Endothelial cell of umbilical vein (primary cell): ENCODE measurements around the gene C20orf144. TPM values are rescaled to one million over a fixed set of nuclear protein-coding genes. Genes with fewer than 3 reads are reported as not detected.
A peak's percentile ranks its signal among the peaks of the same experiment; 100 is the strongest.

Experiments used
- BruUV-seq: library from RNA; stranded (reverse); fragments of 400-500 nt; replicated peaks from 2 replicates; lab custom pipeline; 2021; lab: Mats Ljungman, UMichigan
- CTCF ChIA-PET: fragments of 300-600, 350-600 bp; sonication (Branson Sonifier 250); formaldehyde crosslinking; loops from one replicate; lab custom pipeline; 2021; ENCODE audit warnings: antibody characterized with exemption, inconsistent platforms; lab: Charles Lee
- POLR2A ChIA-PET: fragments of 300-600, 350-600 bp; sonication (Branson Sonifier 250); formaldehyde crosslinking; loops from one replicate; lab custom pipeline; 2021; ENCODE audit warnings: antibody characterized with exemption, inconsistent platforms; lab: Charles Lee
- DNase-seq: peaks from one replicate; pipeline ENCODE4 v3.0.0-alpha.2; 2011; ENCODE audit warnings: low read depth, low spot score
- FAIRE-seq: peaks from 2 replicates; lab custom pipeline; 2011; peaks lifted over from hg19 to GRCh38; lab: Jason Lieb, UNC
- H2AFZ ChIP-seq: 2 replicates; pipeline ENCODE4 v1.6.0; 2012; ENCODE audit warnings: low read depth, low read length, control low read depth, inconsistent platforms
- H3K27ac ChIP-seq: 2 replicates; pipeline ENCODE4 v1.5.1; 2011; ENCODE audit warnings: low read depth, mild to moderate bottlenecking, control low read depth, low read length, moderate library complexity; ENCODE audit not compliant: insufficient read depth
- H3K27me3 ChIP-seq, 2 experiments: 2 replicates each; pipeline versions ENCODE4 v1.6.0 to v1.6.1; 2011; ENCODE audit warnings: low read length in 2 of 2, mixed read lengths in 1 of 2; ENCODE audit not compliant: control insufficient read depth in 2 of 2, insufficient read depth in 2 of 2
- H3K36me3 ChIP-seq, 2 experiments: 2 replicates in 1 of 2; 3 replicates in 1 of 2; pipeline ENCODE4 v1.5.1; 2011; ENCODE audit warnings: low read length in 2 of 2, mild to moderate bottlenecking in 1 of 2, moderate library complexity in 1 of 2; ENCODE audit not compliant: control insufficient read depth in 2 of 2, insufficient read depth in 2 of 2; ENCODE audit errors: extremely low read depth in 1 of 2
- H3K4me1 ChIP-seq: 3 replicates; pipeline ENCODE4 v1.5.1; 2011; ENCODE audit warnings: mild to moderate bottlenecking, low read length; ENCODE audit not compliant: control insufficient read depth, insufficient read depth; ENCODE audit errors: extremely low read depth
- H3K4me2 ChIP-seq: 2 replicates; pipeline ENCODE4 v1.6.1; 2011; ENCODE audit warnings: low read length, control low read depth, mixed read lengths; ENCODE audit not compliant: insufficient read depth
- H3K4me3 ChIP-seq, 3 experiments: fragments of 200-600 bp in 1 of 3; sonication (generic), shearing (Covaris generic) in 1 of 3; replicated peaks in 1 of 3; 2 replicates each; pipeline ENCODE4 v1.5.1; 2011 to 2016; ENCODE audit warnings: control low read depth in 3 of 3, low read length in 3 of 3, mild to moderate bottlenecking in 2 of 3, inconsistent platforms in 1 of 3, low read depth in 1 of 3, moderate library complexity in 1 of 3; ENCODE audit not compliant: insufficient read depth in 1 of 3
- H3K79me2 ChIP-seq: 2 replicates; pipeline ENCODE4 v1.6.0; 2012; ENCODE audit warnings: low read length, inconsistent platforms; ENCODE audit not compliant: control insufficient read depth, insufficient read depth
- H3K9ac ChIP-seq: replicated peaks from 2 replicates; pipeline ENCODE3; 2011; ENCODE audit warnings: low read length, control low read depth; ENCODE audit not compliant: insufficient read depth; ENCODE audit errors: extremely low read depth
- H3K9me1 ChIP-seq: replicated peaks from 3 replicates; pipeline ENCODE4 v1.6.0; 2011; ENCODE audit warnings: mild to moderate bottlenecking, low read length; ENCODE audit not compliant: control insufficient read depth, insufficient read depth; ENCODE audit errors: extremely low read depth
- H3K9me3 ChIP-seq: replicated peaks from 2 replicates; pipeline ENCODE4 v1.5.1; 2012; ENCODE audit warnings: low read length, inconsistent platforms; ENCODE audit not compliant: control insufficient read depth, insufficient read depth
- H4K20me1 ChIP-seq: replicated peaks from 2 replicates; pipeline ENCODE3; 2011; ENCODE audit warnings: mild to moderate bottlenecking, low read length; ENCODE audit not compliant: control insufficient read depth, insufficient read depth; ENCODE audit errors: extremely low read depth
- CTCF ChIP-seq, 2 donors: IDR thresholded peaks; 1 replicate in 1 of 2; 2 replicates in 1 of 2; pipeline ENCODE4 v1.5.1; 2011; ENCODE audit warnings: low read length in 2 of 2, mild to moderate bottlenecking in 2 of 2, moderate library complexity in 2 of 2, control low read depth in 1 of 2, inconsistent platforms in 1 of 2, low read depth in 1 of 2; ENCODE audit not compliant: insufficient read depth in 1 of 2; ENCODE audit errors: extremely low read depth in 1 of 2
- FOS ChIP-seq: IDR thresholded peaks from 2 replicates; pipeline ENCODE4 v1.6.1; 2011; ENCODE audit warnings: mild to moderate bottlenecking, low read length, moderate library complexity, borderline replicate concordance; ENCODE audit not compliant: insufficient read depth
- POLR2AphosphoS5 ChIP-seq: IDR thresholded peaks from 2 replicates; pipeline ENCODE4 v1.6.1; 2012; ENCODE audit warnings: low read depth, mild to moderate bottlenecking, control low read depth, low read length, moderate library complexity; ENCODE audit not compliant: insufficient read depth
- dilution Hi-C: fragments of 300-500 bp; cut with MboI; formaldehyde crosslinking; loops from one replicate; pipeline ENCODE4 v1.15.0; 2019; ENCODE audit warnings: low sequenced_read_pairs; ENCODE audit not compliant: extremely low pct_ligation_motif_present
- intact Hi-C: fragments of 100-400 bp; cut with micrococcal nuclease; formaldehyde crosslinking; loops from one replicate; pipeline ENCODE4 v1.10.0; 2022
- polyA plus RNA-seq, 4 experiments: library from polyadenylated mRNA; depleted of rRNA in 3 of 4; stranded (reverse) in 3 of 4; unstranded in 1 of 4; fragments of >200 nt; gene quantifications; 2 replicates each; pipeline versions ENCODE4 v1.2.1 to v1.2.3, GENCODE V29; 2011 to 2012; ENCODE audit warnings: missing spikeins in 1 of 4
- total RNA-seq: library from RNA; stranded (reverse); gene quantifications from 2 replicates; pipeline ENCODE4 v1.2.3, GENCODE V29; 2021

Gene C20orf144
- total and polyA plus RNA-seq, 2 donors (not counting 3 experiments of a cell fraction or from before 2014, with no cell fraction given) = not detected

DNA sequence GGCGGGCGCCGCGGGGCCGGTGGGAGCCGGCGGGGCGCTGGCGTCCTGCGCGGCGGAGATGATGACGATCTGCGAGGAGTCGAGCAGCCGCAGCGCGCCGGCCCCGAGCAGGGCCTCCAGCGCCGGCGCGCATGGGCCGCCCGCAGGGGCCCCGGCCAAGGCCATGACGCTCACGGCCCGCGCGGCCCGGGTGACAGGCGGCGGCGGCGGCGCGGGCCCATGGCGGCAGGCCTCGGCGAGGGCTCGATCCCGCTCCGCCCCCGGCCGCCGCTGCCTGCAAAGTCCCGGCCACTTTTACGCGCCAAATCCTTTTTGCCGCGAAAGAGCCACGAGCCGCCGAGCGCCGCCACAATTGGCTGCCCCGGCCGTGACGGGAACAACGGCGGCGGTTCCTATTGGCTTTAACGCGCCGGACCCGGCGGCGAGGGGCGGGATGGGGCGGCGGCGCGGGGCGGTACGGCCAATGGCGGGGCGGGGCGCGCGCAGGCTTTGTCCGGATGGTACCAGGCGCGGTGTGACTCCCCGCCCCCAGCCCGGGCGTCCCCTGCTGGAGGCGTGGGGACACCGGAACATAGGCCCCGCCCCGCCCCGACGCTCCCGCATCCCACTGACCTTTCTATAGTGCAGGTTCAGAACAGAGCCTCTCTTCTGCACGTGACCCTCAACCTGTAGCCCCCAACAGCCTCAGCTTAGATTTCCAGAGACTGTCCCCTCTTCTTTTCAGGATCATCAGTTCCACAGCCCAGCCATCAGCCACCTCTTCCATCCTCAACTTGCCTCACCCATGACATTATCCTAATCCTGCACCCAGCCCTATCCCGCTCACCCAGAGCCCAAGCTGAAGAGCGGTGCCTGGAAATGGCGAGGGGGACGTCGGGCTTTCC, 24.2 kb downstream of the C20orf144 start, which contains the start of gene E2F1:
Gene E2F1 (minus strand): TSS at position 286 of the 884 bp plus-strand sequence. CDS start 121 bp downstream, at position 165.
- TF ChIP-seq FOS (no peak), CTCF (IDR thresholded peaks at IDR 0.05; ENCODE audit: extremely low read depth in 1 of 2, insufficient read depth in 1 of 2, low read depth in 1 of 2, low read length in 2 of 2) (peak in 1 of 2 donors; percentile 30), POLR2AphosphoS5 (peak; percentile 31)
- H2AFZ ChIP-seq = peak within 1 kb of the TSS; percentile 89
- peaks cover 36% of the 10 kb centered on the region for H3K4me1 ChIP-seq
- dilution Hi-C loops (no loop called here), intact Hi-C loops (loop anchor here (1.0 to 5.0 kb wide), 4 partner anchors 20 to 125 kb away; partner anchors contain the start of genes ACTL10, CHMP4B and ZNF341)
- ChIA-PET CTCF (interaction anchor here (1.0 to 1.5 kb wide), 3 partner anchors 18 to 101 kb away, joined by 3 to 7 read pairs (median 4); no protein-coding TSS in a partner anchor), POLR2A (no interaction called here)
- H4K20me1 ChIP-seq = no peaks in the 10 kb centered on the region
- H3K79me2 ChIP-seq = peaks cover 26% of the 10 kb centered on the region
- peak within 1 kb of the TSS; percentile 70 for H3K4me2 ChIP-seq
- peak within 1 kb of the TSS; percentile 15 for H3K27ac ChIP-seq
- no peaks in the 10 kb centered on the region for H3K27me3 ChIP-seq
- DNase-seq (peak; percentile 95), FAIRE-seq (peak; percentile 92)
- H3K4me3 ChIP-seq = peak within 1 kb of the TSS; percentile 4 to 50 (median 11)
- BruUV-seq = no TSS peak
- no peaks in the 10 kb centered on the region for H3K36me3 ChIP-seq
- H3K9me3 ChIP-seq = no peaks in the 10 kb centered on the region
- H3K9me1 ChIP-seq = no peaks in the 10 kb centered on the region
- peak within 1 kb of the TSS; percentile 68 for H3K9ac ChIP-seq
